ENCODE data around the gene ZBTB20. TPM values are rescaled to one million over a fixed set of nuclear protein-coding genes. Genes with fewer than 3 reads are reported as not detected.

The ZBTB20 gene
- total RNA-seq, 1 experiment from 2014 or later, result 1.6 TPM

DNA sequence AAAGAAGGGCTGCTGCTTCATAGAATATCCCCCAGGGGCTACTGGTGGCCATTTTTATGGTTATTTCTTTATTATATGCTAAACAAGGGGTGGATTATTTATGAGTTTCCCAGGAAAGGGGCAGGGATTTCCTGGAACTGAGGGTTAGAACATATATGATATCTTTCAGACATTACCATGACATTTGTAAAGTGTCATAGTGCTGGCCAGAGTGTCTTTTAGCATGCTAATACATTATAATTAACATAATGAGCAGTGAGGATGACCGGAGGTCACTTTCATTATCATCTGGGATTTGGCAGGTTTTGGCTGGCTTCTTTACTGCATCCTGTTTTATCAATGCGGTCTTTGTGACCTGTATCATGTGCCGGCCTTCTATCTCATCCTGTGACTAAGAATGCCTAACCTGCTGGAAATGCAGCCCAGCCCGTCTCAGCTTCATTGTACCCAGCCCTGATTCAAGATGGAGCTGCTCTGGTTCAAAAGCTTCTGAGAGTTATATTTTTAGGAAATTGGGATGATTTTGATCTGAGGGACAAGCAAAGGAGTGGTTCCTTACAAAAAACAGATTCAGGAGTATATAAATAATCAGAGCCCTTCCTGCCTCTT, 9.1 kb upstream of the ZBTB20 start:
- Histone ChIP-seq H3K36me3 (ENCODE audit: insufficient read depth, low read length) (no peaks in the 10 kb centered on the region), H3K4me2 (ENCODE audit: low read depth, low read length, poor library complexity, severe bottlenecking) (no peak overlapping the region), H3K79me2 (ENCODE audit: low read length) (no peaks in the 10 kb centered on the region), H3K9me3 (ENCODE audit: low read length) (no peaks in the 10 kb centered on the region), H3K4me3 (ENCODE audit: low read length) (no peak overlapping the region), H3K27me3 (ENCODE audit: low read length) (no peaks in the 10 kb centered on the region), H3K27ac (ENCODE audit: low read length) (no peak overlapping the region), H3K4me1 (ENCODE audit: low read length) (no peaks in the 10 kb centered on the region), H2AFZ (ENCODE audit: low read length) (no peak overlapping the region), H3K9me2 (replicated peaks; ENCODE audit: insufficient read depth, low read length) (no peaks in the 10 kb centered on the region), H3K9ac (ENCODE audit: low read length) (no peak overlapping the region), H4K20me1 (ENCODE audit: insufficient read depth, low read depth, low read length) (no peaks in the 10 kb centered on the region)
- DNase-seq, result no peak

DNA sequence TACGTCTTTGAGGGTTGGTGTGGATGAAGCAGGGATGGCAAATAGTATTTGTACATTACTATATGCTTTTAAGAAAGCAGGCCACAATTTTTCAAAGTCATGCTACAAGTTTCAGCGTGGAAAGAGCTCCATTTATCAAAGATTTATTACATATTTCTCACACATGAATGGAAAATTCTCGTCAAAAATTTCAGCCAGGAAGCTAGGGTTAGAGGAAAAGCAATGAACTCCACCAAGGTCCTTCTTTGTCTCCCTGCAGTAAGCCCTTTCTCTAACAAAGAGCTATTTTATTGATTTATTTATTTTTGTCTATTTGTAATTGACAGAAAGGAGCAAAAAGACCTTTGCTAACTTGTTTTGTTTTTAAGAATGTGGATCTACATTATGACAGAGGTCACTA, 7.5 kb upstream of the ZBTB20 start:
- Histone ChIP-seq H3K27me3 (ENCODE audit: low read length) (no peaks in the 10 kb centered on the region), H3K79me2 (ENCODE audit: low read length) (no peaks in the 10 kb centered on the region), H4K20me1 (ENCODE audit: insufficient read depth, low read depth, low read length) (no peaks in the 10 kb centered on the region), H3K9me3 (ENCODE audit: low read length) (no peaks in the 10 kb centered on the region), H3K4me1 (ENCODE audit: low read length) (no peaks in the 10 kb centered on the region), H3K4me2 (ENCODE audit: low read depth, low read length, poor library complexity, severe bottlenecking) (no peak overlapping the region), H3K4me3 (ENCODE audit: low read length) (no peak overlapping the region), H3K9ac (ENCODE audit: low read length) (no peak overlapping the region), H2AFZ (ENCODE audit: low read length) (no peak overlapping the region), H3K36me3 (ENCODE audit: insufficient read depth, low read length) (no peaks in the 10 kb centered on the region), H3K27ac (ENCODE audit: low read length) (no peak overlapping the region), H3K9me2 (replicated peaks; ENCODE audit: insufficient read depth, low read length) (no peaks in the 10 kb centered on the region)
- no peak for DNase-seq

DNA sequence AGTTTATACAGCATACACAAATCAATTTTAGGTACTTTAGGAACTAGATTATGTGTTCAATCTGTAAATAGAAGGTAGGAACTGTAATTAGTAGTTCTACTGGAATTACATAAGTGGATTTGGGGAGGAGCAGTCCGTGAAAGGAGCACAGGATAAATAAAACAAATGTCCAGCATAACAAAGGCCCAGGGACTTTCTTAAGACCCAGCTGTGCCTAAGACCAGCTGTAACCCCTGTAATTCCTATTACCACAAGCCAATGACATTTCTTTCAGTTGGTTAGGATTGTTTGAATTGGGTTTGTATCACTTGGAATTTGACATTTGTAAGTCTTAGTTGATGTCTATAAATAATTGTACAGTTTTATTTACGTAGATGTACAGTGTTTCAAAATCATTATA, 4.8 kb upstream of the ZBTB20 start:
- H3K4me1 ChIP-seq (ENCODE audit: low read length), result peaks cover 7% of the 10 kb centered on the region
- DNase-seq, result no peak
- no peaks in the 10 kb centered on the region for H4K20me1 ChIP-seq (ENCODE audit: insufficient read depth, low read depth, low read length)
- no peaks in the 10 kb centered on the region for H3K27me3 ChIP-seq (ENCODE audit: low read length)
- no peak overlapping the region for H2AFZ ChIP-seq (ENCODE audit: low read length)
- H3K9me2 ChIP-seq (replicated peaks; ENCODE audit: insufficient read depth, low read length), result no peaks in the 10 kb centered on the region
- H3K36me3 ChIP-seq (ENCODE audit: insufficient read depth, low read length), result no peaks in the 10 kb centered on the region
- H3K4me2 ChIP-seq (ENCODE audit: low read depth, low read length, poor library complexity, severe bottlenecking), result no peak overlapping the region
- H3K27ac ChIP-seq (ENCODE audit: low read length), result no peak overlapping the region
- no peaks in the 10 kb centered on the region for H3K79me2 ChIP-seq (ENCODE audit: low read length)
- no peak overlapping the region for H3K9ac ChIP-seq (ENCODE audit: low read length)
- H3K4me3 ChIP-seq (ENCODE audit: low read length), result no peak overlapping the region
- H3K9me3 ChIP-seq (ENCODE audit: low read length), result no peaks in the 10 kb centered on the region

DNA sequence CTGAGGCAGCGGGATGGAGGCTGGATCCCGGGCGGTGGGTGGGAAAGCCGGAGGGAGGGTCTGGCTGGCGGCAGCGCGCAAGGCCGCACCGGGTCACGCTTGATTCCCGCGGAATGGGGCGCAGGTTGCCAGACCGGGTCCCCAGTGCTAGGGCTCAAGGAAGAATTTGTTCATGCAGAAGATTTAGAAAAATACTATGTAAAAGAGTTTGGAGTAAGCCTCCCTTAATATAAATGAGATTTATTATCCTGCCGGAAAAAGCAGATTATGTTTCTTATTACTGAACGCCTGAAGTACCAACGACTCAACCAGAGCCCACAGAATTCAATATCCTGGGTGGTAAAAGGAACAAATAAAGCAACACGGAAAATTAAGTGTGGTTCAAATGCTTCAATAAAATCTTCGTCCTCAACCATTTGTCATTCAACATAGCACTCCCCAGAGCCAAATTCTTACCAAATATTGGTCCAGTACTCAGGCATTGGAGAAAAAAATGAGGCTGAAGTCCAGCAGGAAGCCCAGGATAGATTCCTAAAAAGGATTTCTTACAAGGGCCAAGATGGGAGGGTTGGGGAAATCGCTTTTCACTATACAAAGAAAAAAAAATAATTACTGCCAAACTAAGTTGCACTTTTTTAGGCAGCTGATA, 1.2 kb upstream of the ZBTB20 start:
- peak overlapping the region; percentile 8 for H3K27ac ChIP-seq (ENCODE audit: low read length)

DNA sequence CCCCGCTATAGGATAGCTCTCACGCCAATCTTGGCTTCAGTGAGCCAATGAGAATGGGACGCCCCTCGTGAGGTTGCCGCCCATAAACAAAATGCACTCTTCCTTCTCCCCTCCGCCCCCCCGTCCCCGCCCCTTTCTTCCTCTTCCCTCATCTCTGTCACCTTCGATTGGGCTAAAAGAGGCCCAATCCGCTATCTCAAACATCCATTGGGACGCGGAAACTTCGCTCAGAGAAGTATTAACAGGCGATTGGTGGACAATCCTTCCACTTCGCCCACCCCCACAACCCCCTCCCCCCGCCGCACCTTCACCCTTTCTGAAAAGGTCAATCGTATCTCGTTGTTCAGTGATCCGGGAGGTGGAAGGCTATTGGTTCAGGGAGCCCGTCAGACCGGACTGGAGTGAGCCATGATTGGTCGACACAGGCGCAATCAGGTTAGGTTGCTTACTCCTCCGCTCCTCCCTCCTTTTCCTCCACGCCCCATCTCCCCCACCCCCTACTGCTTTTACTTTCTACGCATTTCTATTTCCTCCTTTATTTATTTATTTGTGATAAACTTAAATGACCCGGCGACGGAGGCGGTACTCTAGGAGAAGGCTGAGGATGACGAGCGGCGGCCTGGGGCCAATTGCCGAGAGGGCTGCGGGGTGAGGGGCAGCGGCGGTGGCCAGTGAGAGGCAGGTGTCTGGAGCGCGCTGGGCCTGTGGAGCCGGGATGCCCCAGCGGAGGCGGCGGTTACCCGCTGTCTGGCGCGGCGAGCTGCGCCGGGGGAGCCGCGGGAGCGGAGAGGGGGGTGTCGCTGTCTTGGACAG, 447 bp upstream of the ZBTB20 start:
- peak overlapping the region; percentile 81 for H3K4me3 ChIP-seq (ENCODE audit: low read length)
- H3K27ac ChIP-seq (ENCODE audit: low read length), result peak overlapping the region; percentile 8
- peak overlapping the region; percentile 76 for H3K9ac ChIP-seq (ENCODE audit: low read length)
- H3K4me2 ChIP-seq (ENCODE audit: low read depth, low read length, poor library complexity, severe bottlenecking), result peak overlapping the region; percentile 90
- H2AFZ ChIP-seq (ENCODE audit: low read length), result peak overlapping the region; percentile 83
- peaks cover 16% of the 10 kb centered on the region for H3K4me1 ChIP-seq (ENCODE audit: low read length)
- H3K9me2 ChIP-seq (replicated peaks; ENCODE audit: insufficient read depth, low read length), result no peaks in the 10 kb centered on the region
- H3K36me3 ChIP-seq (ENCODE audit: insufficient read depth, low read length), result no peaks in the 10 kb centered on the region
- no peaks in the 10 kb centered on the region for H3K27me3 ChIP-seq (ENCODE audit: low read length)
- H3K9me3 ChIP-seq (ENCODE audit: low read length), result no peaks in the 10 kb centered on the region
- peak; percentile 99 for DNase-seq
- no peaks in the 10 kb centered on the region for H4K20me1 ChIP-seq (ENCODE audit: insufficient read depth, low read depth, low read length)
- H3K79me2 ChIP-seq (ENCODE audit: low read length), result no peaks in the 10 kb centered on the region

More for the DNA sequence above, 1.2 kb upstream of the ZBTB20 start:
- Histone ChIP-seq H3K4me1 (ENCODE audit: low read length) (peaks cover 16% of the 10 kb centered on the region), H3K9ac (ENCODE audit: low read length) (peak overlapping the region; percentile 76), H3K36me3 (ENCODE audit: insufficient read depth, low read length) (no peaks in the 10 kb centered on the region), H3K27me3 (ENCODE audit: low read length) (no peaks in the 10 kb centered on the region), H3K79me2 (ENCODE audit: low read length) (no peaks in the 10 kb centered on the region), H4K20me1 (ENCODE audit: insufficient read depth, low read depth, low read length) (no peaks in the 10 kb centered on the region), H3K4me2 (ENCODE audit: low read depth, low read length, poor library complexity, severe bottlenecking) (peak overlapping the region; percentile 90), H3K4me3 (ENCODE audit: low read length) (peak overlapping the region; percentile 77), H2AFZ (ENCODE audit: low read length) (peak overlapping the region; percentile 83), H3K9me3 (ENCODE audit: low read length) (no peaks in the 10 kb centered on the region), H3K9me2 (replicated peaks; ENCODE audit: insufficient read depth, low read length) (no peaks in the 10 kb centered on the region)
- DNase-seq, result peak; percentile 61

DNA sequence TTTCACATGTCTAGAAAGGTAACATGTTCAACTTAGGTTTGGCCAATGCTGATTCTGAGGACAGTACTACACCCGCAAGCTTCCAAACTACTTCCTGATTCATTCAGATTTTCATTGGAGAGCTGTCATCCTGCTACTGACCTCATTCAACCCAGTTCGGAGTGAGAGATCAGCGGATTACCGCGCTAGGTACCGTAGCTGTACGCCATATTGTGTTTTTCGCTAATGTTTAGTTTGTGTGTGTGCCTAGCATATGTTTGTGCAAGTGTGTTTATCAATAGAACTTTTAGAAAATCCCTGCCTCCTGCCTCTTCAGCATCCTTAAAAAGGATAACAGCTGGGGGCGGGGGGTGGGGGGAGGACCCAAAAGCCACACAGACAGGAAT, 1.1 kb downstream of the ZBTB20 start:
- Histone ChIP-seq H3K36me3 (ENCODE audit: insufficient read depth, low read length) (no peaks in the 10 kb centered on the region), H3K27me3 (ENCODE audit: low read length) (no peaks in the 10 kb centered on the region), H3K4me3 (ENCODE audit: low read length) (peak overlapping the region; percentile 81), H4K20me1 (ENCODE audit: insufficient read depth, low read depth, low read length) (0 out of 2 replicates have a peak, but pooled peaks cover 4% of the 10 kb centered on the region), H3K4me2 (ENCODE audit: low read depth, low read length, poor library complexity, severe bottlenecking) (peak overlapping the region; percentile 92), H2AFZ (ENCODE audit: low read length) (peak overlapping the region; percentile 90), H3K9me3 (ENCODE audit: low read length) (no peaks in the 10 kb centered on the region), H3K79me2 (ENCODE audit: low read length) (no peaks in the 10 kb centered on the region), H3K4me1 (ENCODE audit: low read length) (peaks cover 16% of the 10 kb centered on the region), H3K27ac (ENCODE audit: low read length) (no peak overlapping the region), H3K9ac (ENCODE audit: low read length) (peak overlapping the region; percentile 80), H3K9me2 (replicated peaks; ENCODE audit: insufficient read depth, low read length) (no peaks in the 10 kb centered on the region)
- DNase-seq, result peak; percentile 43

DNA sequence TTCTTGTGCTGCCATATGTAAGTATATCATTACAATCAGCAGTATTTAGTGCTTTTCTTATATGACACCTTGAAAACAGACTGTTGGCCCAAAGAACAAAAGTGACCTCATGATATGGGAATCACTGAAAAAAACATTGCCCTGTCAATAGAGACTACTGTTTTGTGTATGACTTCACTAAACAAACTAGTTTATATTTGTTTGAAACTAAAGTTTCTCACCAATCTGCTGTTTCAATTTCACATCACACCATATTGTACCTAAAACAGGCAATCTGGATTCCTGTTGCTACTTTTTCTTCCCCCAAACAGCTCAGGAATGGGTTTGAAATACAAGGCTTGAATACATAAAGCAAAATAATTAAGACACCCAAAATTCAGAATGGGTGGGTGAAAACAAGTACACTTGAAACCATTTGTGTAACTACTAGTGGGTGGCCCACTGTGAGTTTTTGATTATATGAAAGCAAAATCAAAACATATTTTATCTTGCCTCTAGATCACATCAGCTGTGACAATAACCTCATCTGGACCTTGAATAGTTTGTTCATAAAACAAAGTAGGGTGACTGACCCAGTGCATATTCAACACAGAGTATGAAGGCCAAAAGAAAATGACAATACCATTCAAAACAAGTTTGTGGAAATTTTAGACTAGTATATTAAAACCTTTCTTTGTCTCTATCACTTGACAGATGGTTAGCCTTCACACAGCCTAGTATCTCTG, 5.9 kb downstream of the ZBTB20 start:
- Histone ChIP-seq H3K27ac (ENCODE audit: low read length) (no peak overlapping the region), H3K9me2 (replicated peaks; ENCODE audit: insufficient read depth, low read length) (no peaks in the 10 kb centered on the region)

More for the DNA sequence above, 5.9 kb downstream of the ZBTB20 start:
- H2AFZ ChIP-seq (ENCODE audit: low read length), result no peak overlapping the region
- H3K36me3 ChIP-seq (ENCODE audit: insufficient read depth, low read length), result no peaks in the 10 kb centered on the region
- 0 out of 2 replicates have a peak, but pooled peaks cover 9% of the 10 kb centered on the region for H4K20me1 ChIP-seq (ENCODE audit: insufficient read depth, low read depth, low read length)
- no peak overlapping the region for H3K4me2 ChIP-seq (ENCODE audit: low read depth, low read length, poor library complexity, severe bottlenecking)
- H3K9me3 ChIP-seq (ENCODE audit: low read length), result no peaks in the 10 kb centered on the region
- no peaks in the 10 kb centered on the region for H3K79me2 ChIP-seq (ENCODE audit: low read length)
- no peaks in the 10 kb centered on the region for H3K27me3 ChIP-seq (ENCODE audit: low read length)
- no peak overlapping the region for H3K4me3 ChIP-seq (ENCODE audit: low read length)
- H3K9ac ChIP-seq (ENCODE audit: low read length), result no peak overlapping the region
- no peak for DNase-seq
- peaks cover 5% of the 10 kb centered on the region; the same call in 1 of the 2 replicates for H3K4me1 ChIP-seq (ENCODE audit: low read length)

Measured in Karpas-422 (cell line).